H9 (cell line): ENCODE data around the gene HECW1. TPM values are rescaled to one million over a fixed set of nuclear protein-coding genes. Genes with fewer than 3 reads are reported as not detected.

Source experiments
- DNase-seq: peaks from one replicate; pipeline ENCODE4 v3.0.0-alpha.2; 2017
- H2AFZ ChIP-seq: one replicate; pipeline ENCODE4 v1.6.1; 2013; ENCODE audit warnings: mild to moderate bottlenecking, low read length, control low read depth, moderate library complexity
- H2AK5ac ChIP-seq: 2 replicates; pipeline ENCODE4 v1.6.1; 2013; ENCODE audit warnings: low read length, control low read depth, mixed read lengths; ENCODE audit not compliant: insufficient read length
- H2BK120ac ChIP-seq: one replicate; pipeline ENCODE4 v1.6.1; 2013; ENCODE audit warnings: low read depth, mild to moderate bottlenecking, low read length, control low read depth, inconsistent platforms; ENCODE audit not compliant: poor library complexity, severe bottlenecking
- H2BK12ac ChIP-seq: 2 replicates; pipeline ENCODE4 v1.6.1; 2013; ENCODE audit warnings: low read length, control low read depth, mixed read lengths, low read depth; ENCODE audit not compliant: insufficient read length
- H2BK15ac ChIP-seq: 2 replicates; pipeline ENCODE4 v1.6.1; 2013; ENCODE audit warnings: low read depth, low read length, control low read depth
- H2BK20ac ChIP-seq: one replicate; pipeline ENCODE4 v1.6.1; 2013; ENCODE audit warnings: low read depth, mild to moderate bottlenecking, low read length, control low read depth, inconsistent platforms; ENCODE audit not compliant: poor library complexity, severe bottlenecking
- H2BK5ac ChIP-seq: 2 replicates; pipeline ENCODE4 v1.6.1; 2013; ENCODE audit warnings: low read length, control low read depth, mixed read lengths; ENCODE audit not compliant: insufficient read length
- H3K14ac ChIP-seq: 2 replicates; pipeline ENCODE4 v1.6.1; 2013; ENCODE audit warnings: low read length, control low read depth; ENCODE audit not compliant: insufficient read depth
- H3K18ac ChIP-seq: 2 replicates; pipeline ENCODE4 v1.6.1; 2013; ENCODE audit warnings: low read depth, mild to moderate bottlenecking, mixed read lengths, low read length, control low read depth; ENCODE audit not compliant: insufficient read length
- H3K23ac ChIP-seq: 2 replicates; pipeline ENCODE4 v1.6.1; 2013; ENCODE audit warnings: low read length, control low read depth, mixed read lengths, low read depth; ENCODE audit not compliant: insufficient read length
- H3K23me2 ChIP-seq: 2 replicates; pipeline ENCODE4 v1.6.1; 2013; ENCODE audit warnings: low read depth, mild to moderate bottlenecking, mixed read lengths, low read length, control low read depth; ENCODE audit not compliant: insufficient read length, poor library complexity, severe bottlenecking
- H3K27ac ChIP-seq: 2 replicates; pipeline ENCODE4 v1.5.1; 2013; ENCODE audit warnings: low read length, control low read depth, mixed read lengths, low read depth; ENCODE audit not compliant: insufficient read length
- H3K27me3 ChIP-seq: 2 replicates; pipeline ENCODE4 v1.6.1; 2013; ENCODE audit warnings: low read length, control low read depth, inconsistent platforms; ENCODE audit not compliant: insufficient read depth
- H3K4ac ChIP-seq: 2 replicates; pipeline ENCODE4 v1.6.1; 2013; ENCODE audit warnings: low read depth, mild to moderate bottlenecking, control low read depth, inconsistent platforms, low read length, moderate library complexity
- H3K4me1 ChIP-seq: 2 replicates; pipeline ENCODE4 v1.6.1; 2013; ENCODE audit warnings: low read length, control low read depth, inconsistent platforms; ENCODE audit not compliant: insufficient read depth
- H3K4me2 ChIP-seq: 2 replicates; pipeline ENCODE4 v1.6.1; 2013; ENCODE audit warnings: low read length, control low read depth, mixed read lengths; ENCODE audit not compliant: insufficient read length, insufficient read depth
- H3K56ac ChIP-seq: 2 replicates; pipeline ENCODE4 v1.6.1; 2013; ENCODE audit warnings: low read depth, mild to moderate bottlenecking, mixed read lengths, low read length, control low read depth; ENCODE audit not compliant: insufficient read length
- H3K79me1 ChIP-seq: 2 replicates; pipeline ENCODE4 v1.6.1; 2013; ENCODE audit warnings: low read depth, mild to moderate bottlenecking, moderate library complexity, low read length, control low read depth, inconsistent platforms; ENCODE audit not compliant: insufficient read depth, poor library complexity, severe bottlenecking
- H3K79me2 ChIP-seq: 2 replicates; pipeline ENCODE4 v1.6.1; 2013; ENCODE audit warnings: low read length, control low read depth, inconsistent platforms; ENCODE audit not compliant: insufficient read depth
- H3K9ac ChIP-seq: 2 replicates; pipeline ENCODE4 v1.6.1; 2013; ENCODE audit warnings: low read length, control low read depth, mixed read lengths; ENCODE audit not compliant: insufficient read length; ENCODE audit errors: extremely low read depth
- H3K9me3 ChIP-seq: one replicate; pipeline ENCODE4 v1.6.1; 2013; ENCODE audit warnings: low read depth, low read length, inconsistent platforms; ENCODE audit not compliant: control insufficient read depth
- H3T11ph ChIP-seq: one replicate; pipeline ENCODE4 v1.6.1; 2013; ENCODE audit warnings: mild to moderate bottlenecking, low read length, control low read depth, inconsistent platforms
- H4K20me1 ChIP-seq: one replicate; pipeline ENCODE4 v1.6.1; 2013; ENCODE audit not compliant: control insufficient read depth, insufficient read length, insufficient read depth
- H4K5ac ChIP-seq: 2 replicates; pipeline ENCODE4 v1.6.1; 2013; ENCODE audit warnings: low read depth, mild to moderate bottlenecking, mixed read lengths, low read length, control low read depth; ENCODE audit not compliant: insufficient read length
- H4K8ac ChIP-seq: replicated peaks from 2 replicates; pipeline ENCODE4 v1.6.1; 2013; ENCODE audit warnings: low read length, control low read depth, mixed read lengths, low read depth; ENCODE audit not compliant: insufficient read length
- H4K91ac ChIP-seq: 2 replicates; pipeline ENCODE4 v1.6.1; 2013; ENCODE audit warnings: low read depth, mild to moderate bottlenecking, moderate library complexity, mixed read lengths, low read length, control low read depth; ENCODE audit not compliant: insufficient read length
- H3K27ac Mint-ChIP-seq, 3 experiments: 2 replicates in 2 of 3; 3 replicates in 1 of 3; pipeline ENCODE4 v1.8.0; 2020 to 2021; ENCODE audit warnings: mixed read lengths in 3 of 3, mild to moderate bottlenecking in 1 of 3, moderate library complexity in 1 of 3
- H3K27me3 Mint-ChIP-seq: 2 replicates; pipeline ENCODE4 v1.8.0; 2021; ENCODE audit warnings: low read depth, mild to moderate bottlenecking, moderate library complexity, mixed read lengths
- H3K36me3 Mint-ChIP-seq, 3 experiments: 2 replicates in 2 of 3; 3 replicates in 1 of 3; pipeline ENCODE4 v1.8.0; 2020 to 2021; ENCODE audit warnings: low read depth in 3 of 3, mixed read lengths in 3 of 3; ENCODE audit not compliant: insufficient read depth in 1 of 3
- H3K4me1 Mint-ChIP-seq, 2 experiments: 2 replicates each; pipeline ENCODE4 v1.8.0; 2020; ENCODE audit warnings: mixed read lengths in 2 of 2
- H3K4me3 Mint-ChIP-seq, 2 experiments: 2 replicates in 1 of 2; 3 replicates in 1 of 2; pipeline ENCODE4 v1.8.0; 2020 to 2021; ENCODE audit warnings: mild to moderate bottlenecking in 2 of 2, mixed read lengths in 2 of 2, moderate library complexity in 1 of 2
- H3K9me3 Mint-ChIP-seq, 2 experiments: 2 replicates in 1 of 2; 3 replicates in 1 of 2; pipeline ENCODE4 v1.8.0; 2020; ENCODE audit warnings: mild to moderate bottlenecking in 2 of 2, mixed read lengths in 2 of 2, moderate library complexity in 1 of 2
- whole genome bisulfite sequencing: extraction: QIAGEN DNeasy Blood & Tissue Kit; methylation state at CpG from one replicate; pipeline ENCODE4 v1.1.7; 2013; ENCODE audit warnings: missing lambda C conversion rate, low lambda C conversion rate, mixed read lengths; ENCODE audit not compliant: insufficient read length; ENCODE audit errors: extremely low coverage; 5-methylcytosine and 5-hydroxymethylcytosine counted together
- total RNA-seq: library from RNA; stranded (reverse); gene quantifications from 2 replicates; pipeline ENCODE4 v1.2.1, GENCODE V29; 2021
- TF ChIP-seq, protein P1 (sequence below): fragments of 200-600 bp; sonication (generic); conservative IDR thresholded peaks from 3 replicates; pipeline ENCODE4 v1.8.0; 2021; ENCODE audit warnings: antibody characterized with exemption, mild to moderate bottlenecking

Gene HECW1
- total RNA-seq, 1 experiment from 2014 or later = 5.0 TPM

DNA sequence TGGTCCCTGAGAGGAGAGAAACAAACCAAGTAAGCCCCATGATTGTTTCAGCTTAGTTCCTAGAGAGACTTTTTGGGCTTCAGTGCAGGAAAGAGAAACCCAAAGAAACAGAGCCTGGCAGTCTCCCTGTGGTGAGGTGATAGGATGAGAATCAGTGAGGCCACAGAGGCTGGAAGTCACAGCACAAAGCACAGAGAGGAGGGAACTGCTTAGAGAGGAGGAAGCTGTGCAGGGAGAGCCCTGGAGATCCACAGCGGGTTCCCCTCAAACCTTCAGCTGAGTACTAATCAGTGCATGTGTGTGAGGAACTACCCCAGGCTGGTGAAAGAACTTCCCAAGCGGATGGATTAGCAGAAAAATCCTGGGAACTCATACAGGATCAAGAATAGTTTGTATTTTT, 27.4 kb upstream of the HECW1 start:
- H3K27ac ChIP-seq = no peak overlapping the region
- no peaks in the 10 kb centered on the region for H3K79me1 ChIP-seq
- H3K4ac ChIP-seq = no peak overlapping the region
- no peak overlapping the region for H3K4me3 Mint-ChIP-seq
- H2BK12ac ChIP-seq = no peak overlapping the region
- no peak overlapping the region for H2AFZ ChIP-seq
- TF ChIP-seq, protein P1, sequence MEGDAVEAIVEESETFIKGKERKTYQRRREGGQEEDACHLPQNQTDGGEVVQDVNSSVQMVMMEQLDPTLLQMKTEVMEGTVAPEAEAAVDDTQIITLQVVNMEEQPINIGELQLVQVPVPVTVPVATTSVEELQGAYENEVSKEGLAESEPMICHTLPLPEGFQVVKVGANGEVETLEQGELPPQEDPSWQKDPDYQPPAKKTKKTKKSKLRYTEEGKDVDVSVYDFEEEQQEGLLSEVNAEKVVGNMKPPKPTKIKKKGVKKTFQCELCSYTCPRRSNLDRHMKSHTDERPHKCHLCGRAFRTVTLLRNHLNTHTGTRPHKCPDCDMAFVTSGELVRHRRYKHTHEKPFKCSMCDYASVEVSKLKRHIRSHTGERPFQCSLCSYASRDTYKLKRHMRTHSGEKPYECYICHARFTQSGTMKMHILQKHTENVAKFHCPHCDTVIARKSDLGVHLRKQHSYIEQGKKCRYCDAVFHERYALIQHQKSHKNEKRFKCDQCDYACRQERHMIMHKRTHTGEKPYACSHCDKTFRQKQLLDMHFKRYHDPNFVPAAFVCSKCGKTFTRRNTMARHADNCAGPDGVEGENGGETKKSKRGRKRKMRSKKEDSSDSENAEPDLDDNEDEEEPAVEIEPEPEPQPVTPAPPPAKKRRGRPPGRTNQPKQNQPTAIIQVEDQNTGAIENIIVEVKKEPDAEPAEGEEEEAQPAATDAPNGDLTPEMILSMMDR = no peak
- no peak overlapping the region for H4K8ac ChIP-seq
- no peak overlapping the region for H2AK5ac ChIP-seq
- no peak overlapping the region for H3K23ac ChIP-seq
- peaks cover 0 to 5% of the 10 kb centered on the region in 2 experiments; a peak in 2 of 4 replicates for H3K4me1 Mint-ChIP-seq
- H3K18ac ChIP-seq = no peak overlapping the region
- H4K20me1 ChIP-seq = no peaks in the 10 kb centered on the region
- H3K27me3 ChIP-seq = no peaks in the 10 kb centered on the region
- H3K27me3 Mint-ChIP-seq = no peaks in the 10 kb centered on the region
- no peak overlapping the region for H2BK15ac ChIP-seq
- no peaks in the 10 kb centered on the region for H3K23me2 ChIP-seq
- H3K4me1 ChIP-seq = no peaks in the 10 kb centered on the region
- H3K14ac ChIP-seq = no peak overlapping the region
- no peak overlapping the region for H2BK20ac ChIP-seq
- H3K9ac ChIP-seq = no peak overlapping the region
- H3K9me3 ChIP-seq = peaks cover 6% of the 10 kb centered on the region
- no peak overlapping the region for H3K4me2 ChIP-seq
- no peak overlapping the region for H3K56ac ChIP-seq
- H4K91ac ChIP-seq = no peak overlapping the region
- no peak overlapping the region for H2BK120ac ChIP-seq
- H4K5ac ChIP-seq = no peak overlapping the region
- H3T11ph ChIP-seq = no peak overlapping the region
- DNase-seq = no peak
- no peak overlapping the region for H2BK5ac ChIP-seq
- H3K27ac Mint-ChIP-seq = peak overlapping the region in 1 of 3 experiments; percentile 24; a peak in 2 of 7 replicates
- no peaks in the 10 kb centered on the region for H3K36me3 Mint-ChIP-seq
- H3K79me2 ChIP-seq = no peaks in the 10 kb centered on the region
- no CpG with 5 or more reads among the region's 2 CpGs for WGBS
- 0 out of 5 replicates have a peak, but pooled peaks cover 0 to 3% of the 10 kb centered on the region in 2 experiments for H3K9me3 Mint-ChIP-seq
